ENCODE data around the gene TSR3.

DNA sequence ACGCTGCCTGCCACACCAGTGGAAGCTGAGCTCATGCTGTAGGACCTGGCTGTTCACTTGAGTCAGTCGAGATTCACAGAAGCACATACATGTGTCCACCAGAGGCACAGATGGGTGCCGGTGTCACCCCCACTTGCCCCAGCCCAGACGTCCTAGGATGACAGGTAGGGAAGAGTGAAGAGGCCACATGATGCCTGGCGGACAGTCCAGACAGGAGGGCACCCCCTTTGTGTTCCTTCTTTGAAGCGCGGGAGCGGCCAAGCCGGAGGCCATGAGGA, 33.5 kb downstream of the TSR3 start:
- TF ChIP-seq, protein P1, sequence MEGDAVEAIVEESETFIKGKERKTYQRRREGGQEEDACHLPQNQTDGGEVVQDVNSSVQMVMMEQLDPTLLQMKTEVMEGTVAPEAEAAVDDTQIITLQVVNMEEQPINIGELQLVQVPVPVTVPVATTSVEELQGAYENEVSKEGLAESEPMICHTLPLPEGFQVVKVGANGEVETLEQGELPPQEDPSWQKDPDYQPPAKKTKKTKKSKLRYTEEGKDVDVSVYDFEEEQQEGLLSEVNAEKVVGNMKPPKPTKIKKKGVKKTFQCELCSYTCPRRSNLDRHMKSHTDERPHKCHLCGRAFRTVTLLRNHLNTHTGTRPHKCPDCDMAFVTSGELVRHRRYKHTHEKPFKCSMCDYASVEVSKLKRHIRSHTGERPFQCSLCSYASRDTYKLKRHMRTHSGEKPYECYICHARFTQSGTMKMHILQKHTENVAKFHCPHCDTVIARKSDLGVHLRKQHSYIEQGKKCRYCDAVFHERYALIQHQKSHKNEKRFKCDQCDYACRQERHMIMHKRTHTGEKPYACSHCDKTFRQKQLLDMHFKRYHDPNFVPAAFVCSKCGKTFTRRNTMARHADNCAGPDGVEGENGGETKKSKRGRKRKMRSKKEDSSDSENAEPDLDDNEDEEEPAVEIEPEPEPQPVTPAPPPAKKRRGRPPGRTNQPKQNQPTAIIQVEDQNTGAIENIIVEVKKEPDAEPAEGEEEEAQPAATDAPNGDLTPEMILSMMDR (IDR thresholded peaks at IDR 0.05; ENCODE audit: low read depth, low read length, poor library complexity, severe bottlenecking), result no peak
- no peak for TF ChIP-seq EZH2phosphoT487 (IDR thresholded peaks at IDR 0.05; ENCODE audit: borderline replicate concordance, low read length)
